GM12891 (cell line): ENCODE measurements around the gene KDM5A. TPM values are rescaled to one million over a fixed set of nuclear protein-coding genes. Genes with fewer than 3 reads are reported as not detected.
"Not testable (repeated sequence)": the region's sequence is repeated elsewhere in the genome, so short reads cannot be mapped to it uniquely, and the experiment has no call there.

Experiments used
- DNase-seq: peaks from one replicate; pipeline ENCODE4 v3.0.0; 2011; ENCODE audit warnings: low spot score; ENCODE audit not compliant: insufficient read length
- FAIRE-seq: peaks from 2 replicates; lab custom pipeline; 2011; peaks lifted over from hg19 to GRCh38; lab: Jason Lieb, UNC
- PAX5 ChIP-seq: IDR thresholded peaks from 2 replicates; pipeline ENCODE4 v1.6.1; 2011; ENCODE audit warnings: low read length, moderate library complexity, mild to moderate bottlenecking; ENCODE audit not compliant: insufficient read depth, severe bottlenecking
- POLR2A ChIP-seq: IDR thresholded peaks from 2 replicates; pipeline ENCODE4 v1.6.1; 2011; ENCODE audit warnings: low read depth, low read length, control low read depth
- POLR2AphosphoS5 ChIP-seq: IDR thresholded peaks from 2 replicates; pipeline ENCODE4 v1.6.1; 2011; ENCODE audit warnings: low read depth, low read length, control low read depth
- POU2F2 ChIP-seq: IDR thresholded peaks from 2 replicates; pipeline ENCODE4 v1.6.1; 2011; ENCODE audit warnings: low read depth, mild to moderate bottlenecking, control low read depth, low read length, moderate library complexity
- SPI1 ChIP-seq: IDR thresholded peaks from 2 replicates; pipeline ENCODE4 v1.6.1; 2011; ENCODE audit warnings: low read depth, low read length, control low read depth
- TAF1 ChIP-seq: IDR thresholded peaks from 2 replicates; pipeline ENCODE4 v1.6.1; 2011; ENCODE audit warnings: low read depth, low read length, control low read depth
- polyA plus RNA-seq: library from polyadenylated mRNA; unstranded; fragments of >200 nt; gene quantifications from one replicate; pipeline ENCODE4 v1.2.1, GENCODE V29; 2012; ENCODE audit warnings: low read depth, missing spikeins, inconsistent platforms; ENCODE audit not compliant: missing spikeins

Gene KDM5A
- polyA plus RNA-seq = 13.8 TPM

GRCh38 chr12:389142-390096 lies at the start of gene KDM5A:
Gene KDM5A, minus strand, starts transcription at chr12:389320. Its CDS starts 229 bp downstream, at chr12:389091.
- TF ChIP-seq PAX5 = no peak
- peak; percentile 83 for TF ChIP-seq POLR2AphosphoS5
- TF ChIP-seq TAF1 = peak; percentile 95
- peak; percentile 85; the same call in 1 of the 2 replicates for TF ChIP-seq POU2F2
- no peak for TF ChIP-seq SPI1
- TF ChIP-seq POLR2A = peak; percentile 94
- DNase-seq (peak; percentile 70), FAIRE-seq (peak; percentile 99)

DNA sequence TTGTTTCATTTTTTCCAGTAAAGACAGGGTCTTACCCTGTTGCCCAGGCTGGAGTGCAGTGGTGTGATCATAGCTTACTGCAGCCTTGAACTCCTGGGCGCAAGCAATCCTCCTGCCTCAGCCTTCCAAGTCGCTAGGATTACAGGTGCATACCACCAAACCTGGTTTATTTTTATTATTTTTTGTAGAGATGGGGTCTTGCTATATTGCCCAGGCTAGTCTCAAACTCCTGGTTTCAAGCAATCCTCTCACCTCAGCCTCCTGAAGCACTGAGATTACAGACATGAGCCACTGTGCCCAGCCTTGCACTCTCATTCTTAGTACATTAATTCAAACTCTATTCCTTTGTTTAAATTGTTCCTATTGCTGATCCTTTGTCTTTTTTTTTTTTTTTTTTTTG lies 46.6 kb upstream of the KDM5A start:
- DNase-seq, FAIRE-seq: not testable (repeated sequence)

DNA sequence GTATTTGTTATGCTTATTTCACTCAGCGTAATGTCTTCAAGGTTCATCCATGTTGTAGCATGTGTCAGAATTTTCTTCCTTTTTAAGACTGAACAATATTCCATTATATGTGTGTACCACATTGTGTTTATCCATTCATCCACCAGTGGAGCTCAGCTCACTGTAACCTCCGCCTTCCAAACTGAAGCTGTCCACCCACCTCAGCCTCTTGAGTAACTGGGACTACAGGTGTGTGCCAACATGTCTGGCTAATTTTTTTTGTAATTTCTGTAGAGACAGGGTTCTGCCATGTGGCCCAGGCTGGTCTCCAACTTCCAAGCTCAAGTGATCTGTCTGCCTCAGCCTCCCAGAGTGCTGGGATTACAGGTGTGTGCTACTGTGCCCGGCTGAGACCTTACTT lies 33.4 kb upstream of the KDM5A start:
- no peak for DNase-seq
- no peak for TF ChIP-seq SPI1
- no peak for TF ChIP-seq POU2F2
- no peak for TF ChIP-seq POLR2AphosphoS5
- TF ChIP-seq TAF1 = no peak
- TF ChIP-seq PAX5 = no peak
- TF ChIP-seq POLR2A = no peak
- FAIRE-seq = no peak

DNA sequence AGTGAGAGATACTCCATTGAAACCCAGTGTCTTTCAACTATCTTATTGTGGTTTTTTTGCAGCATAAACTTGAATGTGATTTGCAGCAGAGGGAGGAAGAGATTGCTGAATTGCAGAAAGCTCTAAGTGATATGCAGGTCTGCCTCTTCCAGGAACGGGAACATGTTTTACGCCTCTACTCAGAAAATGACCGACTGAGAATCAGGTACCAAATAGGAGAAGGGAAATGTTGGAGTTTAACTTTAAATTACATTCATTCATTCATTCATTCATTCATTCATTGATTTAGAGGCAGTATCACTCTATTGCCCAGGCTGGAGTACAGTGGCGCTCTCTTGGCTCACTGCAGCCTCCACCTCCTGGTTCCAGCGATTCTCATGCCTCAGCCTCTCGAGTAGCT lies 29.3 kb upstream of the KDM5A start:
- no peak for FAIRE-seq
- no peak for DNase-seq
- TF ChIP-seq POLR2AphosphoS5 = no peak
- no peak for TF ChIP-seq POU2F2
- TF ChIP-seq SPI1 = no peak
- no peak for TF ChIP-seq PAX5

DNA sequence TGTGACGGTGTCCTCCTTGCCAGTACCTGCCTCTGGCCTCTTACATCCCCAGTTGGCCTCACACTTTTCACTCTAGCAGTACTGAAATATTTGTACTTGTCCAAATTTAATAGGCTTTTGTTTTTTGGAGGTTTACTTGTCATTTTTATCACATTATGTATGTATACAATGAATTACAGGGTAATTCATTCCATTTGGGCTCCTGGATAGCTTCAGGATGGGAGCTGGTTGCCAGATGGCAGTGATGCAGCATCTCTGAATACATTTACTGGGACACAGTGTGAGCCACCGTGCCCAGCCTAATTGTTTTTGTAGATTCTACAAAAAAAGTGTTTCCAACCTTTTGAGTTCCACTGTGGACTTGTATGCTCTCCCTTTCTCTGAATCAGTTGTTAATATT lies 25.7 kb upstream of the KDM5A start:
- FAIRE-seq = no peak
- DNase-seq = no peak
- TF ChIP-seq POU2F2 (no peak), SPI1 (no peak), PAX5 (no peak), POLR2AphosphoS5 (no peak), TAF1 (no peak), POLR2A (no peak)

DNA sequence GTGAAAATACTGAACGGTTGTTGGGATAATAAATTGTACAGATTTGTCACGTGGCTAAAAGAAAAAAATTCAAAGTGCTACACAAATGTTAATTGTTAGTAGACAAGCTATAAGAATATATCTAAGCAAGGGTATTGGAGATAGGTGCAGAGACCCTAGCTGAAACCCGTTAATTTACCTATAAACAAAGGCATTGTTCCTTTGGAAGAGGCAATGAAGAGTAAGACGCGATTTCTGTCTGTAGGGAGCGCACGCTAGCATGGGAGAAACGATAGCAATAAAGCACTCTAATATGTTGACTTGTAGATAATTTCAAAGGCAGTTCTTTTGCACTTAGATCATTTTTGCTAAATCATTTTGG lies 12.9 kb upstream of the KDM5A start:
- TF ChIP-seq POU2F2 = no peak
- no peak for TF ChIP-seq TAF1
- no peak for TF ChIP-seq SPI1
- no peak for TF ChIP-seq PAX5
- TF ChIP-seq POLR2A = no peak
- no peak for TF ChIP-seq POLR2AphosphoS5
- no peak for DNase-seq
- FAIRE-seq = no peak

- FAIRE-seq (peak; percentile 96), DNase-seq (peak; percentile 80)
- TF ChIP-seq POU2F2 = peak; percentile 60; the same call in 1 of the 2 replicates
- no peak for TF ChIP-seq PAX5
- peak; percentile 60 for TF ChIP-seq POLR2A
- TF ChIP-seq SPI1 = no peak
- TF ChIP-seq POLR2AphosphoS5 = peak; percentile 57
- peak; percentile 71 for TF ChIP-seq TAF1
Observed at GRCh38 chr12:401235-402028, 12.3 kb upstream of the KDM5A start, which contains the start of gene CCDC77. Gene CCDC77, plus strand, starts transcription at chr12:401644. Its CDS starts 7,740 bp downstream, at chr12:409384.

DNA sequence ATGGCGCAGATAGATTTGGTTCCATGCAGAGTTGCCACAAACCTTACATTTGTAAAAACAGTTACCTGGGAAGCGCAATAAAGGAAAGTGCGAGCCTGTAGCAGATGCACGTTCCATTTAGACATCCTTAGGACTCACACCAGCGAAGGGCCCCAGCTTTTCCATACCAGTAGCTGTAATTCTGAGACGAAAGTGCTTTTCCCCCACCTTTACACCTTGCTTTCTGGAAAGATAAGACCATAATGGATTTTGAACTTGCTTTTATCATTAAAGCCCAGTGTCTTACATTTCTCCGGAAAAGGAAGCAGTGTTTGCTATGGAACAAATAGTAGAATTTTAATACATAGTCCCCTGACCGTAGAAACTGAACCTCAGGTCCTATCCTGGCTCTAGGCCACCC lies 11.7 kb upstream of the KDM5A start:
- TF ChIP-seq PAX5 (no peak), POLR2A (no peak), POU2F2 (no peak), SPI1 (no peak), TAF1 (no peak)
- FAIRE-seq (no peak), DNase-seq (no peak)

DNA sequence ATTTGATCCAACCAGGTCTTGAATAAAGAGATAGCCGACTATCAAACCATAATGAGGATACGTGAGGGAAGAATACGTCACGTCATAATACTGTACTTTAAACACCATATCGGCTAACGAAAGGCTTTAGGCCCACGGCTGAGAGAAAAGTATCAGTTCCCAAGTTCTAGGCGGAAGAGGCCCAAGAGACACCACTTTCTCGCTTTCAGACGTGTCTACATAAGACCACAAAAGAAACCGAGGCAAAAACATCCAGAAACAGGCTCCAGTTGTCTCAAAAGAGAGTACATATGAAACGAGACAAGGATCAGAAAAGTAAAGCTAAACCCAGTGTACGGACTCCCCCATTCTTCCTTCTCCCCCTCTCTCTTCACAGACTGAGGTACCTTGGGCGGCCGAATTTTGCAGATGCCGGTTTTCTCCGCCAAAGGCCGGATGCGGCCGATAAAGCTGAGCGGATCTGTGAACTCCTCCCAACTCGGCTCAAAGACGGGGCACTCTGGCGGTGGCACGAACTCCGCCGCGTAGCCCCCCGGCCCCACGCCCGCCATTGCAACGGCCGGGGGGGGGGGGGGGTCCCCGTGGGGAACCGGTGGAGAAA lies 479 bp downstream of the KDM5A start:
- no peak for DNase-seq
- peak; percentile 87 for FAIRE-seq
- TF ChIP-seq POLR2A = no peak
- no peak for TF ChIP-seq POLR2AphosphoS5
- peak; percentile 61 for TF ChIP-seq SPI1
- TF ChIP-seq POU2F2 = no peak

GRCh38 chr12:388012-388411 lies 1.1 kb downstream of the KDM5A start:
- no peak for FAIRE-seq
- no peak for TF ChIP-seq PAX5
- no peak for DNase-seq
